HG02759 (cell line): ENCODE data around the gene ZNF397.
A peak's percentile ranks its signal among the peaks of the same experiment; 100 is the strongest.
"Not testable (repeated sequence)": the region's sequence is repeated elsewhere in the genome, so short reads cannot be mapped to it uniquely, and the experiment has no call there.

Experiments
- ATAC-seq: cut with Tn5 transposase; IDR thresholded peaks from one replicate; pipeline ENCODE4 v1.9.1; 2021; ENCODE audit warnings: mild to moderate bottlenecking, moderate library complexity; ENCODE audit not compliant: unreplicated experiment

ZNF397 gene

DNA sequence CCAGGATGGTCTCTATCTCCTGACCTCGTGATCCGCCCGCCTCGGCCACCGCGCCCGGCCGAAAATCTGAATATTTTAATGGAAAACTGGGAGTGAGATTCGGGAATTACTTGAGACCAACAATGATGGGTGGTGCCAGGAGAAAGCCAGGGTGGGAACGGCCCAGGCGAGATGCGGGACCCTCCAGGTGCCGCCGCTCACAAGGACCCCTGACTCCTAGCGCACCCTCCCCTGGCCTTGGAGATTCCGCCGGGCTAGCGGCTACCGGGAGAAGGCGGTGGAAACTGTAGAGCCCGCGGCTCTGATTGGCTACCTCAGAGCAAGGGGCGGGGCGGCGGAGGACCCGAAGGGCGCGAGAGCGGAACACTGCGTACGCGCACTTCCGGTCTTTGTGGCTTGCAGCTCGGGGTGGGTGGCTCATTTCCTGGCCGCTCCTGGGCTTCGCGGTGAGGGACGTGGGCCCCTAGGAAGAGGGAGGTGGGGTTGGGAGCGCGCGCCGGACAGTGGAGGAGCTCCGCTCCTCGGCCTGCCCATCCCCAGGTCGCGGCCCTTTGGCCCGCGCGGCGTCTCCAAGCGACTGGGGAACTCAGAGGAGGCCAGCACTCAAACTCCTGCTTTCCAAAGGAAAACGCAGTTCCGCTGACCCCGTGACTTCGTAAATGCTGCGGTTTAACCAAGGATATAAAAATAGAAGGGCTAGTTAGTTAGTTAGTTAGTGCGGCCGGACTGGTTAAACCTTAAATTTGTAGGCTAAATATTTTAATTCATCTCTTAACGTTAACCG, at the start of gene ZNF397:
TSS of gene ZNF397 (plus strand) at position 371 of the 784 bp plus-strand sequence. CDS start 1,437 bp downstream, outside the sequence.
- ATAC-seq, result peak; percentile 99

DNA sequence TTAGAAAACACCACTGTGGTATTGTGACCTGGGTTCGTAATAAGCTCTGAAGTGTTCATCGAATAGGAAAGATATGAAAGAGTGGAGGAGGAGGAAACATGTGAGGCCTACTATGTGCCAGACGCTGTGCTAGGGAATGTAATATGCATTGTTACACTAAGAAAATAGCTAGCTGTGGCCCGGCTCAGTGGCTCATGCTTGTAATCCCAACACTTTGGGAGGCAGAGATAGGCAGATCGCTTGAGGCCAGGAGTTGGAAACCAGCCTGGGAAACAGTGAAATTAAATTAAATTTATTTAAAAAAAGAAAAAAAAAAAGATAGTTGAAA, 49.2 kb upstream of the ZNF397 start:
- ATAC-seq, result no peak

GRCh38 chr18:35192415-35192814, 48.4 kb upstream of the ZNF397 start:
- no peak for ATAC-seq

GRCh38 chr18:35193316-35193715, 47.5 kb upstream of the ZNF397 start:
- no peak for ATAC-seq

DNA sequence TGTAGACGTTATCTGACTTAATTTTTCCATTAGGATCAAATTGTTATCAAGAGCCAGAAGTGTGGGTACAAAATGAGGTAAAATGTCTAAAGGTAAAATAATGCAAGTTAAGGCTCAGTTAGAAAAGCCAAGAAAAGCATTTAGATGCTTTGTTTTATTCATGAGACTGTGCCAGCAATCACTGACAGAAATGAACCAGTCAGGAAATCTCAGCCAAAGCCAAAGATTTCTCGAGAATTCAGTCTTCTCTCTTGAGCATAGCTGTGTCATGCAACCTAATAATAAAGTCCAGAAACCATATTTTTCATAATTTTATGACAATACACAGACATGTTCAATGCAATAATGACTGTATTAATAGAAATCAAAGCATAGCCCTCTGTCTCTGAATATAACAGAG, 43.5 kb upstream of the ZNF397 start:
- ATAC-seq, result no peak

DNA sequence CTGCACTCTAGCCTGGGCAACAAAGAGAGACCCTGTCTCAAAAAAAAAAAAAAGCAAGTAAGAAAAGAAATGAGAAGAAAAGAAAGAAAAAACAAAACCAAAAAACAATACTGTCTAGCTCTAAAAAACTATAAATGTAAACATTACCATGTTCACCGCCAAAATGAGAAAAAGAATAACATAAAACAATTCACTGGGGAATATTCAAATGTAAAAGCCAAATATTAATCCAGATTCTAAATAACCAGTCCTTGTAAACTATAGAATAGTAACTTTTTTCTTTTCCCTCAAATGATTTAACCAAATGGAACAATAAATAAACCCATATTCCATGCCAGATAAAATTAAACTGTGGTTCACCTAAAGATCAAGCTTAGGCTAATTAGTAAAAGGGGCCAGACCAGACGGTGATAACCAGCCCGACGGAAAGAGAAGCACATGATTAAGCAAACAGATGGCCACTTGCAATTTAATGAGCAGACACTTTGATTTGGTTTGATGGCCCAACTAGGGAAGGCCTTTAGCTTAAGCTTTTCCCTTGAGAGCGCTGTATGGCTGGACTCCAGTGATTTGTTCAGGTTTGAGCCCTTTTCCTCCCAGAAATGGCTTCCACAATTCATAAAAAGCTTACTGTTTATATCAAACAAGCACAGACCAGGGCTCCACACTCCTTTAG, 39.4 kb upstream of the ZNF397 start:
- no peak for ATAC-seq

DNA sequence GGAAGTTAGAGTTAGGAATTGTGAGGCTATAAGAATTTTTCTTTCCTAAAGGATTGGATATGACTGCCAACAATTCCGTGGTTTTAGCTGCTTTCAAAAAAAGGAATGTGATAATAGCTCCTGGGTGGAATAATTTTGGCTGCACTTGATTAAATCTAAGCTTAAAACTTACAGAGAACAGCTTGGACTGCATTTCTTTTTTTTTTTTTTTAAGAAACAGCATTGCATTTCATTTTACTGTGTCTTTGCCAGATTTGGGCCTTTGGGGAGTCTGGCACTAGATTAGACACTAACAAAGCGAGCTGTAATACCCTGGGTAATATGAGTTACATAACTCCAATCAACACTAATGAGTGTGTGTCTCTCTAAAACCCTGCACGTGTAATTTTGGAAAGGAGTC, 37.8 kb upstream of the ZNF397 start:
- ATAC-seq, result no peak

GRCh38 chr18:35205199-35205712, 35.6 kb upstream of the ZNF397 start:
- ATAC-seq, result no peak

DNA sequence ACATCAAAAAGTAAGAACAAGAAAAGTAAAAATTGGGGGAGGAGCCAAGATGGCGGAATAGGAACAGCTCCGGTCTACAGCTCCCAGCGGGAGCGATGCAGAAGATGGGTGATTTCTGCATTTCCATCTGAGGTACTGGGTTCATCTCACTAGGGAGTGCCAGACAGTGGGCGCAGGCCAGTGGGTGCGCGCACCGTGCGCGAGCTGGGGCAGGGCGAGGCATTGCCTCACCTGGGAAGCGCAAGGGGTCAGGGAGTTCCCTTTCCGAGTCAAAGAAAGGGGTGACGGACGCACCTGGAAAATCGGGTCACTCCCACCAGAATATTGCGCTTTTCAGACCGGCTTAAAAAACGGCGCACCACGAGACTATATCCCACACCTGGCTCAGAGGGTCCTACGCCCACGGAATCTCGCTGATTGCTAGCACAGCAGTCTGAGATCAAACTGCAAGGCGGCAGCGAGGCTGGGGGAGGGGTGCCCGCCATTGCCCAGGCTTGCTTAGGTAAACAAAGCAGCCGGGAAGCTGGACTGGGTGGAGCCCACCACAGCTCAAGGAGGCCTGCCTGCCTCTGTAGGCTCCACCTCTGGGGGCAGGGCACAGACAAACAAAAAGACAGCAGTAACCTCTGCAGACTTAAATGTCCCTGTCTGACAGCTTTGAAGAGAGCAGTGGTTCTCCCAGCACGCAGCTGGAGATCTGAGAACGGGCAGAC, 34.9 kb upstream of the ZNF397 start:
- ATAC-seq, result not testable (repeated sequence)

DNA sequence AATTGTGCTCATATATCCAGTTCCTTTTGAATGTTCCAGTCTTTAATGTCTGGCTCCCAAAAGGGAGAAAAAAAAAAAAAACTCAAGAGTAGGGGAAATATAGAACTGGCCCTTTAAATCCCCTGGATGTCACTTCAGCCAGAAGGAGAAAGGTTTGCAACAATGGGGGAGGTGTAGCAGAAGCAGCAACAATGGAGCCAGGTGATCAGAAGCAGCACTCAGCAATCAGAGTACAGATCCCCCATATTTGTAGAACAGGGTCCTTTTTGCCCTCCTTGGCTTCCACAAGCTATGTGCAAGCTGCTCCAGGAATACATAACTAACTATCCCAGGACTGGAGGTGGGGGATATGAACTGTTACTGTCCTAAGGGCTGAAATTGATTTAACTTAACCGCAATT, 25.8 kb upstream of the ZNF397 start:
- no peak for ATAC-seq

DNA sequence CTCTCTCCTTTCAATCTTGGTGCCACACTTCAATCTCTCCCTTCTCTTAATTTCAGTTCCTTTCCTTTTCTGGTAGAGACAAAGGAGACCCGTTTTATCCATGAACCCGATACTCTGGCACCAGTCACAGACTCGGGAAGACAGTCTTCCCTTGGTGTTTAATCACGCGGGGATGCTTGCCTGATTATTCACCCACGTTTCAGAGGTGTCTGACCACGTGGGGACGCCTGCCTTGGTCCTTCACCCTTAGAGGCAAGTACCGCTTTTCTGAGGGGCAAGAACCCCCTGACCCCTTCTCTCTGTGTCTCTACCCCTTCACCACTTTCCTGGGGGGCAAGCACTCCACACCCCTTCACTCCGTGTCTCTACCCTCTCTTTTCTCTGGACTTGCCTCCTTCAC, 24.2 kb upstream of the ZNF397 start:
- ATAC-seq, result not testable (repeated sequence)

- ATAC-seq, result not testable (repeated sequence)
Observed at GRCh38 chr18:35219331-35219730, 21.5 kb upstream of the ZNF397 start.

DNA sequence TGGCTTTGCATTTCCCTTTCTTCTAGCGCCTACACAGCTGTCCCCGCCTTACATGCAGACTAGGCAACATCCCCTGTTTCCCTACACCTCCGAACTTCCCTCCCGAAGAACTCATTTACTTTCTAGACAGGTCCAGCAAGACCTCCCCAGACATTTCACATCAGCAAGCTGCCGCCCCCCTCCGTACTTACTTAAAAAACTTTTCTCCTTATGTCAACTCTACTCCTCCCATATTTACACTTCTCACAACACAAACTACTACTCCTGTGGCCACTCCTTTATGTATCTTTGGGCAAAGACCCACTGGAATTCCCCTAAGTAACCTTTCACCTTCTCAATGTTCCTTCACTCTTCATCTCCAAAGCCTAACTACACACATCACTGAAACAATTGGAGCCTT, 20.4 kb upstream of the ZNF397 start:
- no peak for ATAC-seq

- no peak for ATAC-seq
Observed at GRCh38 chr18:35223797-35224196, 17.0 kb upstream of the ZNF397 start.

GRCh38 chr18:35227254-35227653, 13.6 kb upstream of the ZNF397 start:
- no peak for ATAC-seq

GRCh38 chr18:35231052-35231451, 9.8 kb upstream of the ZNF397 start:
- ATAC-seq, result peak; percentile 82

DNA sequence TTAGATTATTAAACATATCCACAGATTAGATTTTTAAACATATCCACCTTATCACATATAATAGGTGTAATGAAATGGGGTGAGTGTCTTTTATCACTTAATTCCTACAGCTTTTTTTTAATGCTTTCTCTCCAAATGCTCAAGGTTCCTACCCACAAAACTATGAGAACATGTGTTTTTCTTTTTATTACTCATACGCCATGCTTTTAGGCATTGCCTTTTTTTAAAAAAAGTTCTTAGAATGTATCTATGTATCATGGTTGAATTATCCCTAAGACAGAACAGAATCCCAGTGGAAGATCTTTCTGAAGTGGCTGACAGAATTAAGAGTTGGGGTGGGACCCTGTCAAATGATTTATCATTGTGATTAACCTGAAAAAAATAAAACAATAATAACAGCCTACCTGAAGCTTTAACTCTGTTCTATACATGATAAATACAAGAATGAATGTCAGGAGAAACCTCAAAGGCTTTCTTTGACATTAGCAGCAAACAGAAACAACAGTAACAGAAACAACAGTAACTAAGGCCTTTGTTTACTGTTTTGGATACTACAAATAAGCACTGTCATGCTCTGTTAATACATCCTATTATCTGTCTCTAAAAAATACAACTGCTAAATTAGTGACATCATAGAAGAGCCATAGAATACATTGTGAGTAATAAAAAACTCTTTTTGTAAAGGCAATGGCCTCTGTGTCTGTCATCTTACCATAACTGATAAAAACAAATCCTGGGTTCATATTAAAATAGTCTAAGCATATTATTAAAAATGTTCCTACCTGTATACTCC, 4.1 kb upstream of the ZNF397 start:
- ATAC-seq, result no peak

DNA sequence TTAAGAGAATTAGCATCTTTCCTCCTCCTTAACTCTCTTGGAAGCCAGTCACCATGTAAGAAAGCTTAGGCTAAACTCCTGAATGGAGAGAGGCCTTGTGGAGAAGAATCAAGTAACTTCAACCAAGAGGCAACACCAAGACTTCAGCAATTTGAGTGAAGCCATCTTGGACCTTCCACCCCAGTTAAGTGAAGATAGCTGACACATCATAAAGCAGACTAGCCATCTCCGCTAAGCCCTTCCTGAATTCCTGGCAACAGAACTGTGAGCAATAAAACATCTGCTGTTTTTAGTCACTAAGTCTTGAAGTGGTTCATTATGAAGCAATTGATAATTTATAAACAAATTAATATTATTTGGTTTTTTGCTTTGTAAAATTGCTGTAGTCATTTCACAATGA, 1.5 kb upstream of the ZNF397 start:
- ATAC-seq, result no peak

DNA sequence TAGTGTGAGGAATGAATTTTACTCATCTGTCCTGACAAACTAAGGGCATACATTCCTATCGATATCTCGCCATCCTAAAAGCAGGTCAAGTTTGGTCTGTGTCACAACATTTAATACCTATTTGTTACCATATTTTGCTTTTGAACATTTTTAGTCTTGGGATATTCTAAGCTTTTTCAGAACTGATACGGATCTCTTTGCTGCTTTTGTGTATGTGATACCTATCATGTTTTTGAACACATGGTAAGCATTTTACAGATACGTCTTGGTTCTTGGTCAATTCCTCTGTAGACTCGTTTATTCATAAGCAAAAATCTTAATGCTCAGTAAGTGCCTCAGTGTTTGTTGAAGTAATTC, 592 bp downstream of the ZNF397 start:
- ATAC-seq, result no peak

- no peak for ATAC-seq
Observed at GRCh38 chr18:35242426-35242825, 1.6 kb downstream of the ZNF397 start.

GRCh38 chr18:35244671-35245070, 3.8 kb downstream of the ZNF397 start:
- no peak for ATAC-seq
